WTC11 (cell line): ENCODE results near the gene PDE1A. TPM values are rescaled to one million over a fixed set of nuclear protein-coding genes. Genes with fewer than 3 reads are reported as not detected.
"Not testable (repeated sequence)": the region's sequence is repeated elsewhere in the genome, so short reads cannot be mapped to it uniquely, and the experiment has no call there.

ENCODE experiments used
- ATAC-seq: fragments of 200-7000 bp; cut with Tn5 transposase; 2 replicates; pipeline ENCODE4 v1.10.0; 2021; ENCODE audit warnings: mild to moderate bottlenecking, moderate library complexity
- CTCF ChIA-PET: fragments of 300-600 bp; sonication (Branson Sonifier 250); formaldehyde crosslinking; loops from one replicate; lab custom pipeline; 2021; ENCODE audit warnings: antibody characterized with exemption; lab: Charles Lee
- POLR2A ChIA-PET: fragments of 350-600 bp; sonication (Branson Sonifier 250); formaldehyde crosslinking; loops from one replicate; lab custom pipeline; 2021; ENCODE audit warnings: antibody characterized with exemption; lab: Charles Lee
- DNase-seq: peaks from one replicate; pipeline ENCODE4 v3.0.0; 2021; ENCODE audit warnings: low spot score
- H3K27ac Mint-ChIP-seq: 2 replicates; pipeline ENCODE4 v1.8.0; 2021; ENCODE audit warnings: mixed read lengths
- H3K27me3 Mint-ChIP-seq: 2 replicates; pipeline ENCODE4 v1.8.0; 2021; ENCODE audit warnings: low read depth, mild to moderate bottlenecking, moderate library complexity, mixed read lengths
- H3K36me3 Mint-ChIP-seq: 2 replicates; pipeline ENCODE4 v1.8.0; 2021; ENCODE audit warnings: mixed read lengths
- H3K4me1 Mint-ChIP-seq: 2 replicates; pipeline ENCODE4 v1.8.0; 2022; ENCODE audit warnings: mixed read lengths
- H3K4me3 Mint-ChIP-seq: 2 replicates; pipeline ENCODE4 v1.8.0; 2021; ENCODE audit warnings: mild to moderate bottlenecking, moderate library complexity, mixed read lengths
- H3K9me3 Mint-ChIP-seq: 2 replicates; pipeline ENCODE4 v1.8.0; 2021; ENCODE audit warnings: mixed read lengths
- ATF1 ChIP-seq: sonication (generic); formaldehyde crosslinking; IDR thresholded peaks from 2 replicates; pipeline ENCODE4 v1.8.1; 2023; ENCODE audit warnings: mild to moderate bottlenecking, moderate library complexity, missing genetic modification reagents
- CREB1 ChIP-seq: sonication (generic); formaldehyde crosslinking; IDR thresholded peaks from 2 replicates; pipeline ENCODE4 v1.8.0; 2023; ENCODE audit warnings: mild to moderate bottlenecking, missing genetic modification reagents
- FOXP1 ChIP-seq: sonication (generic); formaldehyde crosslinking; IDR thresholded peaks from 2 replicates; pipeline ENCODE4 v1.8.0; 2022; ENCODE audit warnings: missing genetic modification reagents, mild to moderate bottlenecking, moderate library complexity, borderline replicate concordance
- JAZF1 ChIP-seq: fragments of 250-450 bp; sonication (Bioruptor Pico); IDR thresholded peaks from 2 replicates; pipeline ENCODE4 v1.9.0; 2021; ENCODE audit warnings: moderate library complexity, mild to moderate bottlenecking, inconsistent platforms
- NR1H2 ChIP-seq: sonication (generic); formaldehyde crosslinking; IDR thresholded peaks from 2 replicates; pipeline ENCODE4 v1.9.0; 2021; ENCODE audit warnings: mild to moderate bottlenecking, moderate library complexity, missing genetic modification reagents
- NR2C2 ChIP-seq: sonication (generic); formaldehyde crosslinking; IDR thresholded peaks from 2 replicates; pipeline ENCODE4 v1.8.0; 2022; ENCODE audit warnings: mild to moderate bottlenecking, missing genetic modification reagents
- OVOL2 ChIP-seq: fragments of 250-450 bp; sonication (Bioruptor Pico); IDR thresholded peaks from 2 replicates; pipeline ENCODE4 v1.9.0; 2021; ENCODE audit warnings: mild to moderate bottlenecking, borderline replicate concordance
- RORB ChIP-seq: fragments of 250-450 bp; sonication (Bioruptor Pico); IDR thresholded peaks from 2 replicates; pipeline ENCODE4 v1.9.0; 2021; ENCODE audit warnings: mild to moderate bottlenecking
- SP1 ChIP-seq: sonication (generic); formaldehyde crosslinking; conservative IDR thresholded peaks from 2 replicates; pipeline ENCODE4 v1.8.1; 2022; ENCODE audit warnings: missing genetic modification reagents
- ZNF138 ChIP-seq: sonication (generic); formaldehyde crosslinking; conservative IDR thresholded peaks from 2 replicates; pipeline ENCODE4 v1.8.1; 2022; ENCODE audit warnings: mild to moderate bottlenecking, moderate library complexity, missing genetic modification reagents
- ZNF317 ChIP-seq: sonication (generic); formaldehyde crosslinking; IDR thresholded peaks from 2 replicates; pipeline ENCODE4 v1.8.1; 2023; ENCODE audit warnings: low read depth, mild to moderate bottlenecking, moderate library complexity, missing genetic modification reagents, borderline replicate concordance
- ZSCAN18 ChIP-seq: fragments of 250-450 bp; sonication (Bioruptor Pico); IDR thresholded peaks from 2 replicates; pipeline ENCODE4 v2.1.2; 2022; ENCODE audit warnings: mild to moderate bottlenecking, moderate library complexity
- total RNA-seq: library from RNA; stranded (reverse); gene quantifications from 3 replicates; pipeline ENCODE4 v1.2.3, GENCODE V29; 2021
- TF ChIP-seq, protein P1 (sequence below): sonication (generic); formaldehyde crosslinking; IDR thresholded peaks from 2 replicates; pipeline ENCODE4 v1.8.1; 2022; ENCODE audit warnings: low read depth, mild to moderate bottlenecking, moderate library complexity, missing genetic modification reagents, borderline replicate concordance
- TF ChIP-seq, protein P2 (sequence below): sonication (generic); formaldehyde crosslinking; IDR thresholded peaks from 2 replicates; pipeline ENCODE4 v1.8.1; 2022; ENCODE audit warnings: missing genetic modification reagents, borderline replicate concordance

PDE1A gene
- total RNA-seq, 1 experiment from 2014 or later: not detected

- Mint-ChIP-seq H3K27me3 (no peaks in the 10 kb centered on the region), H3K4me1 (no peaks in the 10 kb centered on the region), H3K36me3 (peaks cover 16% of the 10 kb centered on the region), H3K9me3 (peaks cover 26% of the 10 kb centered on the region), H3K27ac (no peak overlapping the region), H3K4me3 (no peak overlapping the region)
- TF ChIP-seq ZNF317 (no peak), SP1 (CRISPR knock-in tag) (no peak), ZSCAN18 (no peak)
- ChIA-PET CTCF (no interaction called here), POLR2A (interaction anchor here (1.0 kb wide), 1 partner anchor 14 kb away, joined by 16 read pairs; no protein-coding TSS in a partner anchor)
- no peak for DNase-seq
- no peak for ATAC-seq
Observed at GRCh38 chr2:182281276-182281675, 145.6 kb downstream of the PDE1A start.

DNA sequence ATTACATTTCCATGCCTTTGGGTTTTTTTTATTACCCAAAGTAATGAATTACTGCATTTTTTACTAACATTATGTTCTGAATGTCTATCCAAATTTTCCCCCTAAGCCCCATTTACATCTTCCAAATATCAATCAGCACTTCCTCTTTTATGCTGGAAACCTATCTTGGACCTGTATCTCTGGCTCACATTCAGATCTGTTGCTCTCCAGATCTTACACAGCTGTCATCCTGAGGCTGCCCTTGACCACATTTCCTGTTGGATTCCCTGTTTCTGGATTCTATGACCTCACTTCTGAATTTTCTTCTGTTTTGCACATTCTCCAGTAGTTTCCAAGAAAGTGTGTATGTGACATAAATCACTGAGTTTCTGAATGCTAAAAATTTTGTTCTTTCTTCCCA is 146.7 kb downstream of the PDE1A start:
- H3K36me3 Mint-ChIP-seq: peaks cover 20% of the 10 kb centered on the region
- TF ChIP-seq ATF1 (no peak), CREB1 (CRISPR knock-in tag) (no peak), FOXP1 (CRISPR knock-in tag) (no peak), NR1H2 (CRISPR knock-in tag) (no peak), ZNF138 (CRISPR knock-in tag) (no peak)
- TF ChIP-seq, protein P1, sequence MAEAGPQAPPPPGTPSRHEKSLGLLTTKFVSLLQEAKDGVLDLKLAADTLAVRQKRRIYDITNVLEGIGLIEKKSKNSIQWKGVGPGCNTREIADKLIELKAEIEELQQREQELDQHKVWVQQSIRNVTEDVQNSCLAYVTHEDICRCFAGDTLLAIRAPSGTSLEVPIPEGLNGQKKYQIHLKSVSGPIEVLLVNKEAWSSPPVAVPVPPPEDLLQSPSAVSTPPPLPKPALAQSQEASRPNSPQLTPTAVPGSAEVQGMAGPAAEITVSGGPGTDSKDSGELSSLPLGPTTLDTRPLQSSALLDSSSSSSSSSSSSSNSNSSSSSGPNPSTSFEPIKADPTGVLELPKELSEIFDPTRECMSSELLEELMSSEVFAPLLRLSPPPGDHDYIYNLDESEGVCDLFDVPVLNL (CRISPR knock-in tag): no peak
- TF ChIP-seq, all 79 proteins: peak for 0
- ATAC-seq (no peak), DNase-seq (no peak)
- H3K9me3 Mint-ChIP-seq: peaks cover 34% of the 10 kb centered on the region
- ChIA-PET CTCF (no interaction called here), POLR2A (no interaction called here)
- H3K27ac Mint-ChIP-seq: no peak overlapping the region
- no peak overlapping the region for H3K4me3 Mint-ChIP-seq
- H3K27me3 Mint-ChIP-seq: no peaks in the 10 kb centered on the region
- H3K4me1 Mint-ChIP-seq: no peaks in the 10 kb centered on the region

DNA sequence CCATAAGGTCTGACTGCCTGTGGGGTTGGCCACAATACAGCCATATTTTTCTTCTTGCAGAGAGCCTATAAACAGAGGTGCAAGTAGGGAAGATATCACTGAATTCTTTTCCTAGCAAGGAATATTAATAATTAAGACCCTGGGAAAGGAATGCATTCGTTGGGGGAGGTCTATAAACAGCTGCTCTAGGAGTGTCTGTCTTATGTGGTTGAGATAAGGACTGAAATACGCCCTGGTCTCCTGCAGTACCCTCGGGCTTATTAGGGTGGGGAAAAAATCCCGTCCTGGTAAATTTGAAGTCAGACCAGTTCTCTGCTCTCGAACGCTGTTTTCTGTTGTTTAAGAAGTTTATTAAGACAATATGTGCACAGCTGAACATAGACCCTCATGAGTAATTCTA is 150.2 kb downstream of the PDE1A start:
- ATAC-seq, POLR2A ChIA-PET, H3K4me1 Mint-ChIP-seq, H3K4me3 Mint-ChIP-seq, H3K27ac Mint-ChIP-seq, CTCF ChIA-PET, H3K27me3 Mint-ChIP-seq, DNase-seq: not testable (repeated sequence)
- Mint-ChIP-seq H3K9me3 (peaks cover 40% of the 10 kb centered on the region), H3K36me3 (peaks cover 23% of the 10 kb centered on the region)

DNA sequence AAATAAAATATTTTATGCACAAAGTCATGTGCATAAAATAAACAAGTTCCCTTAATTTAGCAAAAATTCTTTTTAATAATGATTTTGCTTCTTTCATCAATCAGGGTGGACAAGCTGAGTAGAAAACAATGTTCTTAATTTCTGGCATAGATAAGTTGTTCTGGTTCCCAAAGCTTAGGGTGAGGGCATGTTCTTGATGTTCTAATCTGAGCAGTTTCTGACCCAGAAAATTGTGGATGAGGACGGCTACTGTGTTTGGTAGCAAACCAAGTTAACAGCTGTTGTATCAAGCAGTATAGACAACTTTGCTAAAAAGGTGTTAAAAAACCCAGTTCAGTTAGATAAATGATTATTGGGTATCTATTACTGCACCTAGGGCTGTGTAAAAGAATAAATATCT is 158.9 kb downstream of the PDE1A start:
- Mint-ChIP-seq H3K27me3 (no peaks in the 10 kb centered on the region), H3K36me3 (no peaks in the 10 kb centered on the region), H3K4me3 (no peak overlapping the region), H3K4me1 (no peaks in the 10 kb centered on the region), H3K9me3 (no peaks in the 10 kb centered on the region), H3K27ac (no peak overlapping the region)
- no peak for ATAC-seq
- ChIA-PET CTCF (interaction anchor here (1.0 kb wide), 1 partner anchor 27 kb away, joined by 4 read pairs; no protein-coding TSS in a partner anchor), POLR2A (interaction anchor here (0.6 kb wide), 1 partner anchor 284 kb away, joined by 9 read pairs; no protein-coding TSS in a partner anchor)
- TF ChIP-seq OVOL2 (CRISPR knock-in tag) (no peak), RORB (no peak), JAZF1 (no peak), NR2C2 (no peak)
- TF ChIP-seq, protein P2, sequence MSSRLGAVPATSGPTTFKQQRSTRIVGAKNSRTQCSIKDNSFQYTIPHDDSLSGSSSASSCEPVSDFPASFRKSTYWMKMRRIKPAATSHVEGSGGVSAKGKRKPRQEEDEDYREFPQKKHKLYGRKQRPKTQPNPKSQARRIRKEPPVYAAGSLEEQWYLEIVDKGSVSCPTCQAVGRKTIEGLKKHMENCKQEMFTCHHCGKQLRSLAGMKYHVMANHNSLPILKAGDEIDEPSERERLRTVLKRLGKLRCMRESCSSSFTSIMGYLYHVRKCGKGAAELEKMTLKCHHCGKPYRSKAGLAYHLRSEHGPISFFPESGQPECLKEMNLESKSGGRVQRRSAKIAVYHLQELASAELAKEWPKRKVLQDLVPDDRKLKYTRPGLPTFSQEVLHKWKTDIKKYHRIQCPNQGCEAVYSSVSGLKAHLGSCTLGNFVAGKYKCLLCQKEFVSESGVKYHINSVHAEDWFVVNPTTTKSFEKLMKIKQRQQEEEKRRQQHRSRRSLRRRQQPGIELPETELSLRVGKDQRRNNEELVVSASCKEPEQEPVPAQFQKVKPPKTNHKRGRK (CRISPR knock-in tag): no peak
- DNase-seq: no peak
